Choroid plexus epithelial cell (primary cell): Measurements from ENCODE around the gene RBM33.
"Not testable (repeated sequence)": the region's sequence is repeated elsewhere in the genome, so short reads cannot be mapped to it uniquely, and the experiment has no call there.

Experiments used
- DNase-seq: peaks from one replicate; pipeline ENCODE4 v3.0.0-alpha.2; 2010; ENCODE audit warnings: low read depth
- H3K4me3 ChIP-seq: 2 replicates; pipeline ENCODE4 v1.5.1; 2011; ENCODE audit warnings: low read depth, mild to moderate bottlenecking, control low read depth, low read length, moderate library complexity
- TF ChIP-seq, protein P1 (sequence below): conservative IDR thresholded peaks from 2 replicates; pipeline ENCODE4 v1.5.1; 2011; ENCODE audit warnings: low read depth, mild to moderate bottlenecking, control low read depth, inconsistent platforms, low read length, moderate library complexity

RBM33 gene

DNA sequence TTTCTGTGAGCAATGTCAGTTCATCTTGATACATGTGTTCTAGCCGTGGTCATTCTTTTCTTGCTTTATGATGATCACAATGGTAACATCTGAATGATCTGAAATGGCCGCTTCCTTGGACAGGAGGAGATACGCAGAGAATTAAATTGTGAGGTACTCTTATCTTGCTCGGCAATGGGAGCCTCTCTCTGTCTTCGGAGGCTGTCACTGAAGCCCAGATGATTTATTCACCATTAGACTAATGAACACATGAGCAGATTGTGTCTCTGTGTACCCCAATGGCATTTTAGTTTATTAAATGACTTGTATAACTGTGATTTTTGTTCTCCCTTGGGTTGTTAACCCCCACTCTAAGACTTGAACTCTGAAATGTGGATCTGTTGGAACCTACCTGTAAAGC lies 38.6 kb downstream of the RBM33 start:
- no peak overlapping the region for H3K4me3 ChIP-seq
- TF ChIP-seq, protein P1, sequence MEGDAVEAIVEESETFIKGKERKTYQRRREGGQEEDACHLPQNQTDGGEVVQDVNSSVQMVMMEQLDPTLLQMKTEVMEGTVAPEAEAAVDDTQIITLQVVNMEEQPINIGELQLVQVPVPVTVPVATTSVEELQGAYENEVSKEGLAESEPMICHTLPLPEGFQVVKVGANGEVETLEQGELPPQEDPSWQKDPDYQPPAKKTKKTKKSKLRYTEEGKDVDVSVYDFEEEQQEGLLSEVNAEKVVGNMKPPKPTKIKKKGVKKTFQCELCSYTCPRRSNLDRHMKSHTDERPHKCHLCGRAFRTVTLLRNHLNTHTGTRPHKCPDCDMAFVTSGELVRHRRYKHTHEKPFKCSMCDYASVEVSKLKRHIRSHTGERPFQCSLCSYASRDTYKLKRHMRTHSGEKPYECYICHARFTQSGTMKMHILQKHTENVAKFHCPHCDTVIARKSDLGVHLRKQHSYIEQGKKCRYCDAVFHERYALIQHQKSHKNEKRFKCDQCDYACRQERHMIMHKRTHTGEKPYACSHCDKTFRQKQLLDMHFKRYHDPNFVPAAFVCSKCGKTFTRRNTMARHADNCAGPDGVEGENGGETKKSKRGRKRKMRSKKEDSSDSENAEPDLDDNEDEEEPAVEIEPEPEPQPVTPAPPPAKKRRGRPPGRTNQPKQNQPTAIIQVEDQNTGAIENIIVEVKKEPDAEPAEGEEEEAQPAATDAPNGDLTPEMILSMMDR = no peak
- DNase-seq = no peak

DNA sequence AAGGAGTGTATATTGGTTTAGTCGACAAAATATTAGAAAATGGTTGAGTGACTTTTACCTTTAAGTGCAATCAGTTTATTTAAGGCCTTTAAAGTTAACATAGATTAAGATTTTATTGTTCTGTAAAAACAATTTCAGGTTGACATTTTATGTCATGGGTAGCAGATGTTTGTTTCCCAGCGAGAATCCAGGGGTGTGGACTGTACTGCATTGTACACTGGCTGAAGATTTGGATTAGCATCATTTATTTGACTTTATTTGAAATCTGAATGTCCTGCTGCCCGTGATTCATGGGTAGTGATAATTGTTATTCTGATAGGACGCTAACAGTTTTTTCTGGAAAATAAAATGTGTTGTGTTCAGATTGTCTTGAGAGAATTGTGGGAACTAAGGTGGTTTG lies 39.3 kb downstream of the RBM33 start:
- TF ChIP-seq, protein P1 = no peak
- no peak overlapping the region for H3K4me3 ChIP-seq
- no peak for DNase-seq

DNA sequence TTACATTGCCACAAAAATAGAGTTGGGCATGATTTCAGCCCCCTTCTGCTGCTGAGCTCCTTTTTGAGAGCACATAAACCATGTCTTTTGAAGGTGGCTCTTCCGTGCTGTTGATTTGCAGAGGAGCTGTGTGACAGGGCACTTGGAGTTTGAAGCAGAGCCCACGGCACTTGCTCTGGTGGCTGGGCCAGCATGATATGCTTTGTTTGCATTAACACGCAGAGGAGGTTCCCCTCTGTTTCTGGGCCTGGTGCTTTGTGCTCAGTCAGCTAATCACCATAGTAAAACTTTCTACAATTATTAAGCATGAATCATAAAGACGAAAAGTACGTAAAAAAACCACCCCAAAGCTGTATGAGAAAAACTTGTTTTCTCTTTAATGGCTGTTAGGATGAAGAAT lies 40.1 kb downstream of the RBM33 start:
- DNase-seq = no peak

DNA sequence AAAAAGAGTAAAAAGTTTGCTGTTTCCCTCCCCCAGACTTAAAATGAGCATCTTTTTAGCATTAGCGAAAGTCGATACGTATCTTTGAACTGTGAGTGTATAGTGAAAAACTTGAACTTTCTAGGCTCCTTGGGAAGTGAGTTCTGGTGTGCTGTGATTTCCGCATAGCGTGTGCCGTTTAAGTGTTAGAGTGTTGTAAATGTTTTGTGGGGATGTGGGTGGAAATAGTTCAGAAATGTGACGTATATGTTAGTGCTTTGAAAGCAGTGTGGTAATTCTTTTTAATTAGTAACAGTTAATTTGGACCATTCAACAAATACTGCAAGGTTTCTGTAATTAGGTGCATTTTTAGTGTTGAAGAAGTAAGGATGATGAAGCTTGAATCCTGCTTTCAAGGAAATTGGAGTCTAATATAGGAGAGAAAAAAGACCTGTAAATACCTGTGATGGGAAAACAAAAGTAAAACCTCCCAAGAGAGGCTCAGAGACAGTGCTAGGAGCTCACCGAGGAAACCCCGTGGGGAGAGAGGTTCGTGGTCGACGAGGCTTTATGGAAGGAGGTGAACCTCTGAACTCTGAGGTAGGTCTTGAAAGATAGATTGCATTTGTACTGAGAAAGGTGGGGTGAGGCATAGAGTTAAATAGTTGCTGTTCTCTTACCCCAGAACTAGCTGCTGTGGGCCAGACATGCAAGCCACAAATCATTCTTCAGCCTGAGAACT lies 40.8 kb downstream of the RBM33 start:
- DNase-seq = peak; percentile 31
- no peak overlapping the region for H3K4me3 ChIP-seq
- TF ChIP-seq, protein P1 = no peak

More for the DNA sequence above, 40.1 kb downstream of the RBM33 start:
- TF ChIP-seq, protein P1 = no peak
- H3K4me3 ChIP-seq = no peak overlapping the region

DNA sequence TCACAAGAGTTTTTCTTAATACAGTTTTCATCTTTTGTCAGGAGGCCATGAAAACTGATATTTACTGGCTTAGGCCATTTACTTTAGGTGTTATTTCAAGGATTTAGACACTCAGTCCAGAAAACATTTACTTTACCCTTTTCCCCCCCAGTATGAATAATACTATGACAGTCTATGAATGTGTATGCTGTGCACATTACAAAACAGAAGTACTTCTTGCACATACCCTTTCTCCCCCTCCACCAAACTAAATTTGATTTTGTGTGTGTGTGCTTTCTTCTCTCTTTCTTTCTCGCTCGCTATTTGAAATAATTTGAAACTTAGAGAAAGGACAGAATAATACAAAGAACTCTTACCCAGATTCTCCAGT lies 41.3 kb downstream of the RBM33 start:
- no peak overlapping the region for H3K4me3 ChIP-seq
- TF ChIP-seq, protein P1 = no peak
- DNase-seq = no peak

DNA sequence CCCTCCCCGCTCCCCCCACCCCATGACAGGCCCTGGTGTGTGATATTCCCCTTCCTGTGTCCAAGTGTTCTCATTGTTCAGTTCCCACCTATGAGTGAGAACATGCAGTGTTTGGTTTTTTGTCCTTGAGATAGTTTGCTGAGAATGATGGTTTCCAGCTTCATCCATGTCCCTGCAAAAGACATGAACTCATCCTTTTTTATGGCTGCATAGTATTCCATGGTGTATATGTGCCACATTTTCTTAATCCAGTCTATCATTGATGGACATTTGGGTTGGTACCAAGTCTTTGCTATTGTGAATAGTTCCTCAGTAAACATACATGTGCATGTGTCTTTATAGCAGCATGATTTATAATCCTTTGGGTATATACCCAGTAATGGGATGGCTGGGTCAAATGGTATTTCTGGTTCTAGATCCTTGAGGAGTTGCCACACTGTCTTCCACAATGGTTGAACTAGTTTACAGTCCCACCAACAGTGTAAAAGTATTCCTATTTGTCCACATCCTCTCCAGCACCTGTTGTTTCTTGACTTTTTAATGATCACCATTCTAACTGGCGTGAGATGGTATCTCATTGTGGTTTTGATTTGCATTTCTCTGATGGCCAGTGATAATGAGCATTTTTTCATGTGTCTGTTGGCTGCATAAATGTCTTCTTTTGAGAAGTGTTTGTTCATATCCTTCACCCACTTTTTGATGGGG lies 42.3 kb downstream of the RBM33 start:
- not testable (repeated sequence) for DNase-seq, H3K4me3 ChIP-seq

DNA sequence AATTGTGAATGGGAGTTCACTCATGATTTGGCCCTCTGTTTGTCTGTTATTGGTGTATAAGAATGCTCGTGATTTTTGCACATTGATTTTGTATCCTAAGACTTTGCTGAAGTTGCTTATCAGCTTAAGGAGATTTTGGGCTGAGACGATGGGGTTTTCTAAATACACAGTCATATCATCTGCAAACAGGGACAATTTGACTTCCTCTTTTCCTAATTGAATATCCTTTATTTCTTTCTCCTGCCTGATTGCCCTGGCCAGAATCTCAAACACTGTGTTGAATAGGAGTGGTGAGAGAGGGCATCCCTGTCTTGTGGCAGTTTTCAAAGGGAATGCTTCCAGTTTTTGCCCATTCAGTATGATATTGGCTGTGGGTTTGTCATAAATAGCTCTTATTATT lies 43.8 kb downstream of the RBM33 start:
- not testable (repeated sequence) for H3K4me3 ChIP-seq, DNase-seq

DNA sequence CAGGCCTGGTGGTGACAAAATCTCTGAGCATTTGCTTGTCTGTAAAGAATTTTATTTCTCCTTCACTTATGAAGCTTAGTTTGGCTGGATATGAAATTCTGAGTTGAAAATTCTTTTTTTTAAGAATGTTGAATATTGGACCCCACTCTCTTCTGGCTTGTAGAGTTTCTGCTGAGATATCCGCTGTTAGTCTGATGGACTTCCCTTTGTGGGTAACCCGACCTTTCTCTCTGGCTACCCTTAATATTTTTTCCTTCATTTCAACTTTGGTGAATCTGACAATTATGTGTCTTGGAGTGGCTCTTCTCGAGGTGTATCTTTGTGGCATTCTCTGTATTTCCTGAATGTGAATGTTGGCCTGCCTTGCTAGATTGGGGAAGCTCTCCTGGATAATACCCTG lies 46.2 kb downstream of the RBM33 start:
- H3K4me3 ChIP-seq, DNase-seq: not testable (repeated sequence)

DNA sequence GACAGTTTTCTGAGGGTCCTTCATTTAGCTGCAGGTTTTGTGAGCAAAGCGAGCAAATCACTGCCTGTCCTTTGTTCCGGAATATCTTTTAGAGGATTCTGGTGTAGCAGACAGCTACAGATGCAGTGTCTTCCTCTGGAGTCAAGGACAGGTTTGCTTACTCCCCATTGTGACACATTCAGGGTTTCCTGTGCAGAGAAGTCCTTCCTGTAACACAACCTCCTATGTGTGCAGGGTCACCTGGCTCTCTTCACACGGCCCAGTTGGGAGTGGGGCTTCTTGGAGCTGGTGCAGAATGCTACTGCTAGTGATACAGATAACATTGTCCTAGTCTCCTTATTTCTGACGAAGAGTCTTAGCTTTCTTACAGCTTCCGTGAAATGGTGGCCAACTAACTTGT lies 47.9 kb downstream of the RBM33 start:
- TF ChIP-seq, protein P1 = no peak
- DNase-seq = no peak

More for the DNA sequence above, 47.9 kb downstream of the RBM33 start:
- no peak overlapping the region for H3K4me3 ChIP-seq
